Kidney (tissue), 14 donors: ENCODE data around the gene PLCB4. TPM values are rescaled to one million over a fixed set of nuclear protein-coding genes. Genes with fewer than 3 reads are reported as not detected.

Experiments
- DNase-seq, 5 donors: peaks; one replicate each; pipeline ENCODE4 v3.0.0-alpha.2; 2013 to 2020
- FAIRE-seq: peaks from 2 replicates; lab custom pipeline; 2012; peaks lifted over from hg19 to GRCh38; lab: Jason Lieb, UNC
- H3K27ac ChIP-seq, 2 donors: one replicate each; pipeline ENCODE4 v1.7.0; 2013; ENCODE audit warnings: low read depth in 2 of 2, low read length in 2 of 2, inconsistent platforms in 1 of 2
- H3K27me3 ChIP-seq: one replicate; pipeline ENCODE4 v1.7.1; 2013; ENCODE audit warnings: low read length, inconsistent platforms; ENCODE audit not compliant: control insufficient read depth, insufficient read depth
- H3K36me3 ChIP-seq, 3 donors: one replicate each; pipeline versions ENCODE4 v1.7.0 to v1.7.1; 2013; ENCODE audit warnings: low read length in 3 of 3, control low read depth in 1 of 3, inconsistent platforms in 1 of 3; ENCODE audit not compliant: insufficient read depth in 3 of 3, control insufficient read depth in 2 of 3
- H3K4me1 ChIP-seq, 3 donors: one replicate each; pipeline versions ENCODE4 v1.7.0 to v1.7.1; 2013; ENCODE audit warnings: low read length in 3 of 3, inconsistent platforms in 1 of 3, low read depth in 1 of 3; ENCODE audit not compliant: control insufficient read depth in 2 of 3, insufficient read depth in 2 of 3
- H3K4me3 ChIP-seq, 3 donors: one replicate each; pipeline versions ENCODE4 v1.7.0 to v1.8.1; 2013; ENCODE audit warnings: low read length in 3 of 3, control low read depth in 1 of 3, inconsistent platforms in 1 of 3
- H3K9ac ChIP-seq, 3 donors: one replicate each; pipeline versions ENCODE4 v1.7.0 to v1.7.1; 2013; ENCODE audit warnings: low read length in 3 of 3, control low read depth in 1 of 3, inconsistent platforms in 1 of 3
- H3K9me3 ChIP-seq, 3 donors: one replicate each; pipeline versions ENCODE4 v1.7.0 to v1.7.1; 2013; ENCODE audit warnings: low read length in 3 of 3, control low read depth in 1 of 3, inconsistent platforms in 1 of 3; ENCODE audit not compliant: control insufficient read depth in 2 of 3, insufficient read depth in 1 of 3
- CTCF ChIP-seq: IDR thresholded peaks from 3 replicates; pipeline ENCODE4 v1.5.1; 2012; ENCODE audit warnings: mild to moderate bottlenecking, moderate library complexity, borderline replicate concordance; ENCODE audit not compliant: insufficient read depth; ENCODE audit errors: extremely low read depth
- intact Hi-C: fragments of 100-400 bp; cut with DNase I; formaldehyde crosslinking; loops from one replicate; pipeline ENCODE4 v1.11.1; 2022
- polyA plus RNA-seq: library from polyadenylated mRNA; stranded (reverse); fragments of 350-450 nt; fragmentation: Illumina TruSeq; extraction: RNeasy Lipid Tissue Mini Kit (QIAGEN cat#74804); gene quantifications from one replicate; pipeline ENCODE4 v1.2.3, GENCODE V29; 2014; ENCODE audit warnings: low read depth, low replicate concordance; ENCODE audit not compliant: insufficient read depth
- total RNA-seq: library from RNA; stranded (reverse); fragmentation: NEBNext Ultra II Directional; extraction: Animal tissue kit (Norgen Biotek cat#: 25700); gene quantifications from one replicate; pipeline ENCODE4 v1.2.1, GENCODE V29; 2021
- donor health status: control.
- donor health status: control.
- donor health status: control.
- donor health status: control.
- donor health status: control.
- donor health status: DM: yes; HTN: yes; CAD: no.
- donor health status: Normal renal cell carcinoma (clear cell type).

Gene PLCB4
- total and polyA plus RNA-seq, 2 donors from 2014 or later, result 2.8 to 17.7 TPM

- intact Hi-C loops, result no loop called here
- no peak overlapping the region for H3K9ac ChIP-seq
Observed at GRCh38 chr20:9491324-9491723, 422.4 kb downstream of the PLCB4 start.

GRCh38 chr20:9492067-9492466 lies 423.2 kb downstream of the PLCB4 start:
- H3K27me3 ChIP-seq, result no peaks in the 10 kb centered on the region
- no peak for TF ChIP-seq CTCF
- no peak overlapping the region for H3K4me3 ChIP-seq
- no peaks in the 10 kb centered on the region for H3K9me3 ChIP-seq
- no peaks in the 10 kb centered on the region for H3K4me1 ChIP-seq
- intact Hi-C loops, result no loop called here
- DNase-seq, result no peak
- no peak overlapping the region for H3K9ac ChIP-seq
- FAIRE-seq, result no peak
- H3K27ac ChIP-seq, result no peak overlapping the region
- H3K36me3 ChIP-seq, result no peaks in the 10 kb centered on the region

More at GRCh38 chr20:9491324-9491723, 422.4 kb downstream of the PLCB4 start:
- Histone ChIP-seq H3K4me1 (no peaks in the 10 kb centered on the region), H3K4me3 (no peak overlapping the region), H3K27me3 (no peaks in the 10 kb centered on the region), H3K9me3 (no peaks in the 10 kb centered on the region), H3K36me3 (no peaks in the 10 kb centered on the region), H3K27ac (no peak overlapping the region)
- DNase-seq, result no peak
- TF ChIP-seq CTCF, result no peak
- no peak for FAIRE-seq

GRCh38 chr20:9493803-9494202 lies 424.9 kb downstream of the PLCB4 start:
- intact Hi-C loops, result no loop called here
- FAIRE-seq (no peak), DNase-seq (peak in 1 of 5 donors; percentile 73)
- Histone ChIP-seq H3K27ac (no peak overlapping the region), H3K9ac (no peak overlapping the region), H3K9me3 (no peaks in the 10 kb centered on the region), H3K4me3 (no peak overlapping the region), H3K27me3 (no peaks in the 10 kb centered on the region), H3K4me1 (no peaks in the 10 kb centered on the region), H3K36me3 (no peaks in the 10 kb centered on the region)
- TF ChIP-seq CTCF, result no peak

GRCh38 chr20:9495701-9496100 lies 426.8 kb downstream of the PLCB4 start:
- Histone ChIP-seq H3K9ac (no peak overlapping the region), H3K9me3 (no peaks in the 10 kb centered on the region), H3K27ac (no peak overlapping the region), H3K4me3 (no peak overlapping the region), H3K27me3 (no peaks in the 10 kb centered on the region), H3K4me1 (no peaks in the 10 kb centered on the region), H3K36me3 (no peaks in the 10 kb centered on the region)
- no peak for FAIRE-seq
- DNase-seq, result no peak
- intact Hi-C loops, result no loop called here
- no peak for TF ChIP-seq CTCF
